K562 (cell line): Measurements from ENCODE around the gene MOB1B. TPM values are rescaled to one million over a fixed set of nuclear protein-coding genes. Genes with fewer than 3 reads are reported as not detected.

Experiments used
- ATAC-seq: fragments of 200-7000 bp; cut with Tn5 transposase; 3 replicates; pipeline ENCODE4 v1.9.1; 2020; ENCODE audit warnings: moderate library complexity
- BruUV-seq: library from RNA; stranded (reverse); fragments of 400-500 nt; replicated peaks from 2 replicates; lab custom pipeline; 2021; lab: Mats Ljungman, UMichigan
- CTCF ChIA-PET: fragments of 300-600 bp; formaldehyde crosslinking; extraction: SDS; loops from one replicate; lab custom pipeline; 2021; ENCODE audit warnings: low intra/inter-chr PET ratio; lab: Yijun Ruan, JAX
- POLR2A ChIA-PET: fragments of 300-600, 350-650 bp; sonication (Branson Sonifier 250); formaldehyde crosslinking; extraction: SDS; loops from one replicate; lab custom pipeline; 2021; ENCODE audit warnings: antibody characterized with exemption, inconsistent platforms; lab: Yijun Ruan, JAX
- DNase-seq, 4 experiments: peaks; one replicate each; pipeline versions ENCODE4 v3.0.0 to v3.0.0-alpha.2; 2011 to 2018; ENCODE audit warnings: low spot score in 3 of 4, mixed read lengths in 3 of 4; ENCODE audit errors: extremely low read depth in 1 of 4
- FAIRE-seq: peaks from 2 replicates; lab custom pipeline; 2011; peaks lifted over from hg19 to GRCh38; lab: Jason Lieb, UNC
- H2AFZ ChIP-seq: 2 replicates; pipeline ENCODE4 v1.6.0; 2011; ENCODE audit warnings: low read depth, low read length, control low read depth, inconsistent platforms
- H3K27ac ChIP-seq: fragments of 200-600 bp; 3 replicates; pipeline ENCODE4 v1.8.0; 2011; ENCODE audit warnings: low read depth, mild to moderate bottlenecking, control low read depth, inconsistent platforms, low read length, moderate library complexity, mixed read lengths; ENCODE audit errors: extremely low read depth
- H3K27me3 ChIP-seq, 2 experiments: fragments of 300-600 bp in 1 of 2; 2 replicates in 1 of 2; 3 replicates in 1 of 2; pipeline versions ENCODE4 v1.6.0 to v1.8.0; 2011; ENCODE audit warnings: inconsistent platforms in 2 of 2, low read length in 2 of 2, mild to moderate bottlenecking in 1 of 2, mixed read lengths in 1 of 2, moderate library complexity in 1 of 2; ENCODE audit not compliant: control insufficient read depth in 2 of 2, insufficient read depth in 2 of 2
- H3K36me3 ChIP-seq: fragments of 300-600 bp; 3 replicates; pipeline ENCODE4 v1.8.0; 2011; ENCODE audit warnings: mild to moderate bottlenecking, low read length, inconsistent platforms; ENCODE audit not compliant: control insufficient read depth, insufficient read depth
- H3K4me1 ChIP-seq, 2 experiments: fragments of 200-600 bp in 1 of 2; replicated peaks in 1 of 2; 2 replicates in 1 of 2; 3 replicates in 1 of 2; pipeline versions ENCODE4 v1.5.1 to v1.8.0; 2011; ENCODE audit warnings: inconsistent platforms in 2 of 2, low read length in 2 of 2, mild to moderate bottlenecking in 1 of 2, mixed read lengths in 1 of 2, moderate library complexity in 1 of 2; ENCODE audit not compliant: control insufficient read depth in 2 of 2, insufficient read depth in 2 of 2
- H3K4me2 ChIP-seq: 2 replicates; pipeline ENCODE4 v1.6.1; 2011; ENCODE audit warnings: low read length, control low read depth, inconsistent platforms, mixed read lengths; ENCODE audit not compliant: insufficient read depth
- H3K4me3 ChIP-seq: fragments of 200-600 bp; sonication (generic), shearing (Covaris generic); 2 replicates; pipeline ENCODE4 v1.5.1; 2016; ENCODE audit warnings: control low read depth, inconsistent platforms
- H3K79me2 ChIP-seq: fragments of 200-600 bp; 3 replicates; pipeline ENCODE4 v1.8.0; 2011; ENCODE audit warnings: low read length, inconsistent platforms; ENCODE audit not compliant: control insufficient read depth, insufficient read depth
- H3K9ac ChIP-seq, 2 experiments: 2 replicates each; pipeline versions ENCODE4 v1.6.0 to v1.6.1; 2011; ENCODE audit warnings: low read depth in 2 of 2, low read length in 2 of 2, control low read depth in 1 of 2, inconsistent platforms in 1 of 2, mild to moderate bottlenecking in 1 of 2, mixed read lengths in 1 of 2; ENCODE audit not compliant: insufficient read depth in 1 of 2
- H3K9me1 ChIP-seq: one replicate; pipeline ENCODE4 v1.6.0; 2011; ENCODE audit warnings: inconsistent platforms, mild to moderate bottlenecking, low read length, moderate library complexity; ENCODE audit not compliant: control insufficient read depth, insufficient read depth
- H3K9me3 ChIP-seq: replicated peaks from 2 replicates; pipeline ENCODE4 v1.5.1; 2011; ENCODE audit warnings: low read depth, low read length, inconsistent platforms; ENCODE audit not compliant: control insufficient read depth, insufficient read depth
- H4K20me1 ChIP-seq: replicated peaks from 2 replicates; pipeline ENCODE4 v1.6.1; 2011; ENCODE audit warnings: low read length, inconsistent platforms, mixed read lengths; ENCODE audit not compliant: control insufficient read depth, insufficient read depth
- CLOCK ChIP-seq: fragments of 250-450 bp; sonication (Bioruptor Pico); IDR thresholded peaks from 2 replicates; pipeline ENCODE4 v1.4.0; 2020; ENCODE audit warnings: mild to moderate bottlenecking, moderate library complexity, borderline replicate concordance
- ZNF121 ChIP-seq: sonication (generic); formaldehyde crosslinking; conservative IDR thresholded peaks from 2 replicates; pipeline ENCODE4 v1.8.0; 2022; ENCODE audit warnings: missing genetic modification reagents
- ZNF212 ChIP-seq: fragments of 450-650 bp; formaldehyde crosslinking; IDR thresholded peaks from 2 replicates; pipeline ENCODE4 v1.4.0; 2020; ENCODE audit warnings: mild to moderate bottlenecking
- ZNF316 ChIP-seq: fragments of 450-650 bp; IDR thresholded peaks from 2 replicates; pipeline ENCODE4 v1.6.1; 2016
- ZNF707 ChIP-seq: fragments of 250-450 bp; sonication (Bioruptor Pico); conservative IDR thresholded peaks from 2 replicates; pipeline ENCODE4 v1.8.0; 2022; ENCODE audit warnings: inconsistent platforms, mild to moderate bottlenecking, moderate library complexity
- WGBS: fragments of 100-300 bp; shearing (Covaris generic); methylation state at CpG from one replicate; pipeline ENCODE4 v1.1.6; 2016; ENCODE audit warnings: low coverage, mixed read lengths; ENCODE audit not compliant: insufficient coverage; ENCODE audit errors: missing lambda C conversion rate; 5-methylcytosine and 5-hydroxymethylcytosine counted together
- in situ Hi-C: fragments of 300-500 bp; cut with MboI; formaldehyde crosslinking; loops from 4 replicates; pipeline ENCODE4 v1.15.0; 2018; ENCODE audit warnings: inconsistent platforms, mixed read lengths
- intact Hi-C: fragments of 100-400 bp; cut with micrococcal nuclease; formaldehyde crosslinking; loops from 2 replicates; pipeline ENCODE4 v1.14.2; 2022
- polyA plus RNA-seq, 8 experiments: library from polyadenylated mRNA; depleted of rRNA in 4 of 8; stranded (reverse) in 5 of 8; unstranded in 3 of 8; fragments of >200 nt; fragmentation: Nextera tagmentation in 2 of 8; fragmentation: Illumina TruSeq in 1 of 8; extraction: Ambion mirVana in 2 of 8; extraction: Trizol in 1 of 8; gene quantifications; 2 replicates each; pipeline versions ENCODE4 v1.2.1 to v1.2.3, GENCODE V29; 2011 to 2014; ENCODE audit warnings: inconsistent platforms in 1 of 8, missing spikeins in 1 of 8
- total RNA-seq, 7 experiments: library from RNA; depleted of rRNA in 6 of 7; stranded (reverse); fragments of >200 nt in 6 of 7; fragmentation: Illumina TruSeq in 2 of 7; extraction: Trizol in 2 of 7; gene quantifications; 2 replicates each; pipeline versions ENCODE4 v1.2.1 to v1.2.3, GENCODE V29; 2011 to 2021; ENCODE audit warnings: low replicate concordance in 1 of 7

Gene MOB1B
- total and polyA plus RNA-seq, 9 of the 15 experiments (the other 6 are each of a cell fraction or from before 2014, with no cell fraction given): 8.4 to 37.8 (median 19.0) TPM

- no peak for TF ChIP-seq ZNF707 (CRISPR knock-in tag)
- no peak for TF ChIP-seq CLOCK
- 0 out of 2 replicates have a peak, but pooled peaks have one; percentile 2 for TF ChIP-seq ZNF316
- no peak for TF ChIP-seq ZNF121
- no peak for TF ChIP-seq ZNF212
- TF ChIP-seq, all 486 proteins: peak for 1
- ChIA-PET CTCF (no interaction called here), POLR2A (interaction anchor here (0.6 to 2.6 kb wide), 3 partner anchors 15 to 23 kb away, joined by 3 to 7 read pairs (median 4); partner anchors contain the start of gene DCK)
- Histone ChIP-seq H2AFZ (no peak overlapping the region), H3K79me2 (peaks cover 18% of the 10 kb centered on the region; the same call in 2 of the 3 replicates), H3K9ac (no peak overlapping the region), H3K27me3 (no peaks in the 10 kb centered on the region), H3K4me1 (peaks cover 0 to 4% of the 10 kb centered on the region in 2 experiments; a peak in 1 of 5 replicates), H3K9me1 (no peaks in the 10 kb centered on the region), H3K4me2 (no peak overlapping the region), H3K36me3 (peaks cover 6% of the 10 kb centered on the region; the same call in 2 of the 3 replicates), H3K4me3 (no peak overlapping the region), H3K27ac (no peak overlapping the region), H3K9me3 (0 out of 2 replicates have a peak, but pooled peaks cover 1% of the 10 kb centered on the region), H4K20me1 (no peaks in the 10 kb centered on the region)
- no peak for ATAC-seq
- in situ Hi-C loops (no loop called here), intact Hi-C loops (loop anchor here (5.0 kb wide), 2 partner anchors 171 to 356 kb away; partner anchors contain the start of gene GRSF1)
- 93% methylated on average over 2 of the region's 2 CpGs for WGBS
- FAIRE-seq: no peak
- DNase-seq: no peak
- BruUV-seq: no TSS peak
Measured at GRCh38 chr4:71008196-71008595, 106.0 kb downstream of the MOB1B start.
